OCI-LY7 (cell line): ENCODE data around the gene TLE3.

ENCODE experiments used
- EZH2phosphoT487 ChIP-seq: fragments of 200-600 bp; sonication (generic); IDR thresholded peaks from 2 replicates; pipeline ENCODE4 v1.6.1; 2018; ENCODE audit warnings: low read depth, borderline replicate concordance, mild to moderate bottlenecking, mixed run types, antibody characterized with exemption, low read length, moderate library complexity, mixed read lengths
- TF ChIP-seq, protein P1 (sequence below): fragments of 200-600 bp; sonication (generic); conservative IDR thresholded peaks from 2 replicates; pipeline ENCODE4 v1.5.1; 2014; ENCODE audit warnings: mild to moderate bottlenecking, antibody characterized with exemption, low read length, moderate library complexity, mixed read lengths

DNA sequence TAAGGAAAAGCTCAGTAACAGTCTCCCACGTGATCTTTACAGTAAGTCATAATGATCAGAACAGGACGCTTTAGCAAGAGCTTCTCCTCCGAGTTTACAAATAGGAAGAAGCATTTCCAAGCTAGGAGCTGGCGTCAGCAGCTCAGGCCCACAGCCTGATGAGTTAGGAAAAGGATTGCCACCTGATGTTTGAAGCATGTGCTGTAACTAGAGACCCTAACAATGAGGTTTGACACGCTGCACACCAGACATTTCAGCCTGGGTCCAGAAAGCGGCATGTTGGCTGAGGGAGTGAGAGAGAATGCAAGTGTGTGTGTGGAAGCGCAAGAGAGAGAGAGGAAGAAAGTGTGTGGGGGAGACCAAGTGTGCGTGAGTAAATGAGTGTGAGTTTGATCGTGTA lies 47.3 kb downstream of the TLE3 start:
- TF ChIP-seq, protein P1, sequence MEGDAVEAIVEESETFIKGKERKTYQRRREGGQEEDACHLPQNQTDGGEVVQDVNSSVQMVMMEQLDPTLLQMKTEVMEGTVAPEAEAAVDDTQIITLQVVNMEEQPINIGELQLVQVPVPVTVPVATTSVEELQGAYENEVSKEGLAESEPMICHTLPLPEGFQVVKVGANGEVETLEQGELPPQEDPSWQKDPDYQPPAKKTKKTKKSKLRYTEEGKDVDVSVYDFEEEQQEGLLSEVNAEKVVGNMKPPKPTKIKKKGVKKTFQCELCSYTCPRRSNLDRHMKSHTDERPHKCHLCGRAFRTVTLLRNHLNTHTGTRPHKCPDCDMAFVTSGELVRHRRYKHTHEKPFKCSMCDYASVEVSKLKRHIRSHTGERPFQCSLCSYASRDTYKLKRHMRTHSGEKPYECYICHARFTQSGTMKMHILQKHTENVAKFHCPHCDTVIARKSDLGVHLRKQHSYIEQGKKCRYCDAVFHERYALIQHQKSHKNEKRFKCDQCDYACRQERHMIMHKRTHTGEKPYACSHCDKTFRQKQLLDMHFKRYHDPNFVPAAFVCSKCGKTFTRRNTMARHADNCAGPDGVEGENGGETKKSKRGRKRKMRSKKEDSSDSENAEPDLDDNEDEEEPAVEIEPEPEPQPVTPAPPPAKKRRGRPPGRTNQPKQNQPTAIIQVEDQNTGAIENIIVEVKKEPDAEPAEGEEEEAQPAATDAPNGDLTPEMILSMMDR = no peak
- no peak for TF ChIP-seq EZH2phosphoT487
